ENCODE data around the gene GFRA4. TPM values are rescaled to one million over a fixed set of nuclear protein-coding genes. Genes with fewer than 3 reads are reported as not detected.

Gene GFRA4
- not detected in 2 replicates for polyA plus RNA-seq (2012; rRNA removed)
- polyA plus RNA-seq (2012; cell fraction: cytosol; rRNA removed), result not detected in 2 replicates
- not detected in 2 replicates for polyA plus RNA-seq (2012; cell fraction: nucleus; rRNA removed)

- peaks cover 0 to 7% of the 10 kb centered on the region in 2 experiments; a peak in 1 of 4 replicates for H3K4me1 ChIP-seq (ENCODE audit: control insufficient read depth in 1 of 2, insufficient read depth in 2 of 2, low read depth in 1 of 2, low read length in 1 of 2)
- no peak within 1 kb of the TSS for H3K4me3 ChIP-seq (ENCODE audit: low read depth in 2 of 2, low read length in 1 of 2)
- no peak within 1 kb of the TSS for H3K9ac ChIP-seq
- H3K27me3 ChIP-seq (ENCODE audit: insufficient read depth), result peaks cover 41% of the 10 kb centered on the region
- ChIA-PET CTCF (interaction anchor here (1.1 to 2.2 kb wide), 6 partner anchors 7 to 88 kb away, joined by 3 to 7 read pairs (median 3); partner anchors contain the start of gene SIGLEC1), POLR2A (no interaction called here)
- no peaks in the 10 kb centered on the region for H3F3A ChIP-seq (replicated peaks; ENCODE audit: insufficient read depth)
- TF ChIP-seq JUND (IDR thresholded peaks at IDR 0.05) (no peak), MEF2A (IDR thresholded peaks at IDR 0.05; ENCODE audit: borderline replicate concordance, low read depth) (no peak), NRF1 (IDR thresholded peaks at IDR 0.05; ENCODE audit: low read depth, low read length) (no peak), RXRA (IDR thresholded peaks at IDR 0.05; ENCODE audit: borderline replicate concordance, low read depth) (no peak), GABPA (IDR thresholded peaks at IDR 0.05; ENCODE audit: low read depth) (no peak), FOXM1 (IDR thresholded peaks at IDR 0.05; ENCODE audit: low read depth) (no peak), ZBTB33 (IDR thresholded peaks at IDR 0.05; ENCODE audit: borderline replicate concordance, low read depth) (no peak), MXI1 (IDR thresholded peaks at IDR 0.05; ENCODE audit: low read depth, low read length) (no peak), IRF3 (IDR thresholded peaks at IDR 0.05; ENCODE audit: low read depth, low read length) (no peak), FOSL2 (IDR thresholded peaks at IDR 0.05; ENCODE audit: borderline replicate concordance, low read depth) (no peak), CHD2 (IDR thresholded peaks at IDR 0.05; ENCODE audit: low read length, partially characterized antibody) (no peak), POLR2AphosphoS5 (IDR thresholded peaks at IDR 0.05; ENCODE audit: low read depth, low read length) (no peak), RCOR1 (IDR thresholded peaks at IDR 0.05; ENCODE audit: low read length) (no peak), SIN3A (IDR thresholded peaks at IDR 0.05; ENCODE audit: borderline replicate concordance, low read depth, low read length) (no peak), EP300 (IDR thresholded peaks at IDR 0.05; ENCODE audit: borderline replicate concordance in 1 of 2, low read depth in 1 of 2, low read length in 1 of 2) (no peak), YY1 (IDR thresholded peaks at IDR 0.05; ENCODE audit: low read depth) (no peak), FOXJ3 (CRISPR knock-in tag; IDR thresholded peaks at IDR 0.05) (no peak)
- no peaks in the 10 kb centered on the region for H4K20me1 ChIP-seq (ENCODE audit: insufficient read depth)
- no peaks in the 10 kb centered on the region for H3K36me3 ChIP-seq (replicated peaks in 1 of 2; ENCODE audit: control insufficient read depth in 1 of 2, insufficient read depth in 2 of 2, low read length in 1 of 2)
- no peak within 1 kb of the TSS for H3K27ac ChIP-seq (ENCODE audit: low read depth in 2 of 2, low read length in 1 of 2)
- H3K9me2 ChIP-seq, result no peaks in the 10 kb centered on the region
- H3K9me3 ChIP-seq, result no peaks in the 10 kb centered on the region
- no peak for DNase-seq
- H3K79me2 ChIP-seq (ENCODE audit: insufficient read depth), result no peaks in the 10 kb centered on the region
- WGBS (ENCODE audit: low lambda C conversion rate), result 54% methylated on average over 12 of the region's 19 CpGs
- no peak within 1 kb of the TSS for H3K4me2 ChIP-seq
- no peak within 1 kb of the TSS for H2AFZ ChIP-seq (ENCODE audit: low read depth)
Observed at GRCh38 chr20:3663031-3663701, at the start of gene GFRA4. GFRA4 (minus strand) TSS chr20:3663399; CDS start chr20:3663399, 0 bp downstream.
